ENCODE measurements around the gene DDA1. TPM values are rescaled to one million over a fixed set of nuclear protein-coding genes. Genes with fewer than 3 reads are reported as not detected.

Gene DDA1
- total RNA-seq, 1 donor: 11.6 TPM

DNA sequence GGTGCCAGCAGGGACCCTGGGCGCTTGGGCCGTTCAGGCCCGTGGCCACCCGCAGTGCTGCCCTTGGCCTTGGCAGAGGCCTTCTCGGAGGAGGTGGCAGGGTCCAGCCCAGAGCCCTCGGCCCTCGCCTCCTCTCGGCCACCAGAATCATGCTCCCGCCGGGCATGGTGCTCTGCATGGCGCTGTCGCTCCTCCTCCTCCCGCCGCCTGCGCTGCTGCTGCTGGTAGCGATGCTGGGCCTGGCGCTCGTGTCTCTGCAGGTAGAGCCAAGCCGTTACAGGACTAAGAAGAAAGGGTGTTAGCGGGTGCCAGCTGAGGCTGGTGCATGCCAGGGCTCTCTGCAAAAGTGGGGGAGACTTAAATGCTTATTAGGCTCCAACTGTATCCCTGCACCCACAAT, 15.8 kb downstream of the DDA1 start:
- Histone ChIP-seq H3K9me3 (ENCODE audit: low read depth, low read length) (no peaks in the 10 kb centered on the region), H3K4me1 (ENCODE audit: insufficient read depth, low read length) (peaks cover 11% of the 10 kb centered on the region), H3K4me2 (ENCODE audit: insufficient read depth, low read length) (no peak overlapping the region), H2AFZ (ENCODE audit: low read length) (no peak overlapping the region), H3K79me2 (ENCODE audit: insufficient read depth, low read length) (no peaks in the 10 kb centered on the region), H4K20me1 (ENCODE audit: insufficient read depth, low read length) (peaks cover 2% of the 10 kb centered on the region), H3K36me3 (ENCODE audit: insufficient read depth, low read length) (peaks cover 8% of the 10 kb centered on the region), H3K27ac (ENCODE audit: low read depth, low read length) (no peak overlapping the region), H3K4me3 (ENCODE audit: insufficient read depth, low read length) (no peak overlapping the region), H3K27me3 (ENCODE audit: insufficient read depth, low read length) (no peaks in the 10 kb centered on the region)
- no peak for DNase-seq (ENCODE audit: insufficient read length, low spot score, missing footprints)
- TF ChIP-seq, protein P1, sequence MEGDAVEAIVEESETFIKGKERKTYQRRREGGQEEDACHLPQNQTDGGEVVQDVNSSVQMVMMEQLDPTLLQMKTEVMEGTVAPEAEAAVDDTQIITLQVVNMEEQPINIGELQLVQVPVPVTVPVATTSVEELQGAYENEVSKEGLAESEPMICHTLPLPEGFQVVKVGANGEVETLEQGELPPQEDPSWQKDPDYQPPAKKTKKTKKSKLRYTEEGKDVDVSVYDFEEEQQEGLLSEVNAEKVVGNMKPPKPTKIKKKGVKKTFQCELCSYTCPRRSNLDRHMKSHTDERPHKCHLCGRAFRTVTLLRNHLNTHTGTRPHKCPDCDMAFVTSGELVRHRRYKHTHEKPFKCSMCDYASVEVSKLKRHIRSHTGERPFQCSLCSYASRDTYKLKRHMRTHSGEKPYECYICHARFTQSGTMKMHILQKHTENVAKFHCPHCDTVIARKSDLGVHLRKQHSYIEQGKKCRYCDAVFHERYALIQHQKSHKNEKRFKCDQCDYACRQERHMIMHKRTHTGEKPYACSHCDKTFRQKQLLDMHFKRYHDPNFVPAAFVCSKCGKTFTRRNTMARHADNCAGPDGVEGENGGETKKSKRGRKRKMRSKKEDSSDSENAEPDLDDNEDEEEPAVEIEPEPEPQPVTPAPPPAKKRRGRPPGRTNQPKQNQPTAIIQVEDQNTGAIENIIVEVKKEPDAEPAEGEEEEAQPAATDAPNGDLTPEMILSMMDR (IDR thresholded peaks at IDR 0.05; ENCODE audit: extremely low read depth, low read depth, low read length): no peak

DNA sequence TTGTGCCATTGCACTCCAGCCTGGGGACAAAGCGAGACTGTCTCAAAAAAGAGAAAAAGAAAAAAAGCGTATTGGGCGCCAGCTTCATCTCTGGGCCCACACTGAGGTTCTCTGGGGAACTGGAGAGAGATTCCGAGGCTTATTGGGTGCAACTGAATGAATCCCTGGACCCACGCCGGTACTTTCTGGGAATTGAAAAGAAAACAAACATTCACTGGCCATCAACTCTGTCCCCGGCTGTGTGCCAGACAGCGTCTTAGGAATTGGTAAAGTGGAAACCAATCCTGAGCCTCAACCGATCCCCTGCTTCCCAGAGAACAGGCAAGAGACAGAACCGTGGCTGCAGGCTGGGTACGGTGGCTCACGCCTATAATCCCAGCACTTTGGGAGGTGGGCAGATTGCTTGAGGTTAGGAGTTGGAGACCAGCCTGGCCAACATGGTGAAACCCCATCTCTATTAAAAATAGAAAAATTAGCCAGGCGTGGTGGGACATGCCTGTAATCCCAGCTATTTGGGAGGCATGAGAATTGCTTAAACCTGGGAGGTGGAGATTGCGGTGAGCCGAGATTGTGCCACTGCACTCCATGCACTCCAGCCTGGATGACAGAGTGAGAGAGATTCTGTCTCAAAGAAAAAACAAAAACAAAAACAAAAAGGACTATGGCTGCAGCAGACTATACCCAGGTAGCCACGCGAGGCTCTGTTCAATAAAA, 16.7 kb downstream of the DDA1 start:
- Histone ChIP-seq H4K20me1 (ENCODE audit: insufficient read depth, low read length) (peaks cover 2% of the 10 kb centered on the region), H3K9me3 (ENCODE audit: low read depth, low read length) (no peaks in the 10 kb centered on the region), H3K36me3 (ENCODE audit: insufficient read depth, low read length) (peaks cover 3% of the 10 kb centered on the region), H3K79me2 (ENCODE audit: insufficient read depth, low read length) (no peaks in the 10 kb centered on the region), H3K4me2 (ENCODE audit: insufficient read depth, low read length) (peak overlapping the region; percentile 24), H3K27me3 (ENCODE audit: insufficient read depth, low read length) (no peaks in the 10 kb centered on the region), H3K4me3 (ENCODE audit: insufficient read depth, low read length) (no peak overlapping the region), H2AFZ (ENCODE audit: low read length) (no peak overlapping the region), H3K4me1 (ENCODE audit: insufficient read depth, low read length) (peaks cover 11% of the 10 kb centered on the region), H3K27ac (ENCODE audit: low read depth, low read length) (no peak overlapping the region)
- peak; percentile 97 for DNase-seq (ENCODE audit: insufficient read length, low spot score, missing footprints)
- TF ChIP-seq, protein P1 (IDR thresholded peaks at IDR 0.05; ENCODE audit: extremely low read depth, low read depth, low read length): no peak

DNA sequence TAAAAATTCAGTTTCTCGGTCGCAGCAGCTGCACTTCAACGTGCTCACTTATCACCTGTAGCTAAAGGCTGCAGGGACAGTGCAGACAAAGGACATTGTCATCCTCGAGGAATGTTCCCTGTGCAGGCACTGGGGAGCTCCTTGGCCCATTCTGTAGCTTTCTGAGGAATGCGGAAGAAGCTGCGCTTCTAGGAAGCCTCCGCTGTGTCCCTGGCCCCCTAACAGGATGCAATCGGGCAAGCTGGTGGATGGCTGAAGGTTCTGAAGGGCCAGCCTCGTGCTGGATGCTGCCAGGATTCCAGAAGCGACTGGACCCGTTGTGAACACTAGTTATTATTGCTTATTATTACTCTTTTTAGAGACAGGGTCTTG, 17.2 kb downstream of the DDA1 start:
- Histone ChIP-seq H3K27me3 (ENCODE audit: insufficient read depth, low read length) (no peaks in the 10 kb centered on the region), H3K36me3 (ENCODE audit: insufficient read depth, low read length) (peaks cover 3% of the 10 kb centered on the region), H3K79me2 (ENCODE audit: insufficient read depth, low read length) (no peaks in the 10 kb centered on the region), H3K4me1 (ENCODE audit: insufficient read depth, low read length) (peaks cover 11% of the 10 kb centered on the region), H3K27ac (ENCODE audit: low read depth, low read length) (no peak overlapping the region), H3K4me3 (ENCODE audit: insufficient read depth, low read length) (no peak overlapping the region), H3K9me3 (ENCODE audit: low read depth, low read length) (no peaks in the 10 kb centered on the region), H2AFZ (ENCODE audit: low read length) (no peak overlapping the region), H3K4me2 (ENCODE audit: insufficient read depth, low read length) (no peak overlapping the region), H4K20me1 (ENCODE audit: insufficient read depth, low read length) (peaks cover 2% of the 10 kb centered on the region)
- TF ChIP-seq, protein P1 (IDR thresholded peaks at IDR 0.05; ENCODE audit: extremely low read depth, low read depth, low read length): no peak
- peak; percentile 96 for DNase-seq (ENCODE audit: insufficient read length, low spot score, missing footprints)

DNA sequence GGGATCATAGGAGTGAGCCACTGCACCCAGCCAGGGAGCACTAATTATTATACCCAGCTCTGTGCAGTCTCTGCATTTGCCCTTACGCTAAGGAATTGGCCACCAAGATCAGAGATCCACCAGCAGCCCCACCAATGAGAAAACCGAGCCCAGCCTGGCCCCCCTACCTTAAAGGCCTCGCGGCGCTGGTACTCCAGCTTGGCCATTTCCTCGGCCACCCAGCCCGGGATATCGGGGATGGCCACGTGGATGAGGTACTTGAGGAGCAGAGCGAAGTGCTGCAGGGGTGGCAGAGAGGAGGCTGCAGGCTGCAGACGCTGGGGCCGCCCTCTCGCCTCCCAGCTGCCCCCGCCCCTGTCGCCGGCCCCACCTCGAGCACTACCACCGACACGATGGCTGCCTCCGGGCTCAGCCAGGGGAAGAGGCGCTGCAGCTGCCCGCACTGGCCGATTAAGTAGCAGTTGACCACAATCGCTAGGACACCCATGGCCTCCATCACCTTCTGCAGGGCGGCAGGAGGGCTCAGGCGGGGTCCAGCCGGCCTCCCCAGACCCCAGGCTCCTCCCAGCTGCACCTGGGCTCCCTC, 17.8 kb downstream of the DDA1 start:
- peaks cover 3% of the 10 kb centered on the region for H3K36me3 ChIP-seq (ENCODE audit: insufficient read depth, low read length)

More for the DNA sequence above, 17.8 kb downstream of the DDA1 start:
- DNase-seq (ENCODE audit: insufficient read length, low spot score, missing footprints): peak; percentile 89
- Histone ChIP-seq H4K20me1 (ENCODE audit: insufficient read depth, low read length) (peaks cover 2% of the 10 kb centered on the region), H3K9me3 (ENCODE audit: low read depth, low read length) (no peaks in the 10 kb centered on the region), H3K79me2 (ENCODE audit: insufficient read depth, low read length) (no peaks in the 10 kb centered on the region), H3K4me3 (ENCODE audit: insufficient read depth, low read length) (no peak overlapping the region), H3K27ac (ENCODE audit: low read depth, low read length) (no peak overlapping the region), H3K4me1 (ENCODE audit: insufficient read depth, low read length) (peaks cover 11% of the 10 kb centered on the region), H3K27me3 (ENCODE audit: insufficient read depth, low read length) (no peaks in the 10 kb centered on the region), H2AFZ (ENCODE audit: low read length) (no peak overlapping the region), H3K4me2 (ENCODE audit: insufficient read depth, low read length) (no peak overlapping the region)
- TF ChIP-seq, protein P1 (IDR thresholded peaks at IDR 0.05; ENCODE audit: extremely low read depth, low read depth, low read length): no peak
